ENCODE measurements around the gene NONO.

GRCh38 chrX:71235482-71235881, 48.0 kb upstream of the NONO start:
- TF ChIP-seq REST (IDR thresholded peaks at IDR 0.05) (no peak), CTCF (IDR thresholded peaks at IDR 0.05; ENCODE audit: low read depth, low read length, missing input control) (no peak), ATF3 (IDR thresholded peaks at IDR 0.05) (no peak), TAF1 (conservative IDR thresholded peaks at IDR 0.05) (no peak), MAX (IDR thresholded peaks at IDR 0.05) (no peak), ZBTB33 (IDR thresholded peaks at IDR 0.05) (no peak), RAD21 (IDR thresholded peaks at IDR 0.05) (no peak), YY1 (IDR thresholded peaks at IDR 0.05) (no peak), GABPA (IDR thresholded peaks at IDR 0.05 in 1 of 2, conservative IDR thresholded peaks at IDR 0.05 in 1 of 2) (no peak), JUND (IDR thresholded peaks at IDR 0.05) (no peak), SP1 (IDR thresholded peaks at IDR 0.05) (no peak), EGR1 (IDR thresholded peaks at IDR 0.05; ENCODE audit: low read depth in 2 of 2) (no peak)
